ENCODE data around the gene FMN1. TPM values are rescaled to one million over a fixed set of nuclear protein-coding genes. Genes with fewer than 3 reads are reported as not detected.

Gene FMN1
- total and polyA plus RNA-seq, 2 of the 8 experiments (the other 6 are each of a cell fraction or from before 2014, with no cell fraction given) = 0.27 to 3.7 TPM

GRCh38 chr15:32721596-32721995 is 472.9 kb downstream of the FMN1 start:
- FAIRE-seq (no peak), DNase-seq (ENCODE audit: low read depth in 1 of 2, low spot score in 2 of 2) (no peak)
- no peak overlapping the region for H3K4me3 ChIP-seq (ENCODE audit: extremely low read depth in 1 of 4, insufficient read depth in 2 of 4, low read depth in 3 of 4, low read length in 4 of 4)
- ChIA-PET CTCF (ENCODE audit: partially characterized antibody) (interaction anchor here (0.8 to 2.9 kb wide), 4 partner anchors 59 to 272 kb away, joined by 3 to 12 read pairs (median 3); no protein-coding TSS in a partner anchor), POLR2A (ENCODE audit: partially characterized antibody) (no interaction called here)
- H4K5ac ChIP-seq (ENCODE audit: insufficient read length, low read depth, low read length) = no peak overlapping the region
- no peak overlapping the region for H4K91ac ChIP-seq (replicated peaks; ENCODE audit: insufficient read length, low read length)
- no peak overlapping the region for H3K4ac ChIP-seq (replicated peaks; ENCODE audit: insufficient read length, low read depth, low read length)
- peaks cover 0 to 15% (median 8%) of the 10 kb centered on the region in 4 experiments; a peak in 6 of 7 replicates for H3K4me1 ChIP-seq (replicated peaks in 1 of 4; ENCODE audit: control insufficient read depth in 3 of 4, insufficient read depth in 4 of 4, low read length in 3 of 4)
- WGBS, 2 experiments (ENCODE audit: extremely low coverage in 1 of 2, insufficient coverage in 1 of 2, insufficient read length in 1 of 2, insufficient replicate concordance in 2 of 2, low coverage in 1 of 2, low lambda C conversion rate in 2 of 2, missing lambda C conversion rate in 1 of 2) = 93% methylated on average over 6 of the region's 6 CpGs; no CpG with 5 or more reads in 1 of the 2 experiments
- H3K9me3 ChIP-seq (ENCODE audit: insufficient read depth in 2 of 2, low read depth in 1 of 2, low read length in 1 of 2) = no peaks in the 10 kb centered on the region
- H3K27me3 ChIP-seq (replicated peaks in 1 of 4; ENCODE audit: control insufficient read depth in 3 of 4, extremely low read depth in 1 of 4, insufficient read depth in 3 of 4, low read length in 3 of 4) = peaks cover 27 to 47% (median 39%) of the 10 kb centered on the region in 4 experiments
- H4K20me1 ChIP-seq (replicated peaks in 1 of 2; ENCODE audit: control insufficient read depth in 1 of 2, insufficient read depth in 2 of 2, low read length in 2 of 2) = peaks cover 0 to 2% of the 10 kb centered on the region in 2 experiments
- no peak overlapping the region for H3K9ac ChIP-seq (replicated peaks in 1 of 4; ENCODE audit: extremely low read depth in 1 of 4, low read depth in 3 of 4, low read length in 3 of 4)
- H3K23ac ChIP-seq (ENCODE audit: insufficient read length) = no peak overlapping the region
- H3K18ac ChIP-seq (ENCODE audit: extremely low read depth, low read length) = no peak overlapping the region
- no peak overlapping the region for H3K14ac ChIP-seq (ENCODE audit: insufficient read length)
- no peaks in the 10 kb centered on the region for H3K79me1 ChIP-seq (ENCODE audit: low read depth, low read length)
- H3K27ac ChIP-seq (ENCODE audit: low read depth, low read length) = no peak overlapping the region
- H3K23me2 ChIP-seq (ENCODE audit: low read depth, low read length) = peaks cover 17% of the 10 kb centered on the region; the same call in 1 of the 2 replicates
- H2AFZ ChIP-seq (ENCODE audit: low read length) = no peak overlapping the region
- no peaks in the 10 kb centered on the region; a peak in 1 of 8 replicates for H3K36me3 ChIP-seq (ENCODE audit: control insufficient read depth in 2 of 4, insufficient read depth in 4 of 4, low read length in 3 of 4)
- no peak overlapping the region for H2BK12ac ChIP-seq (ENCODE audit: low read depth, low read length)
- no peak overlapping the region for H2BK15ac ChIP-seq (ENCODE audit: low read length)
- no peak overlapping the region for H3K56ac ChIP-seq (replicated peaks; ENCODE audit: insufficient read length, low read depth, low read length)
- no peak overlapping the region for H2BK20ac ChIP-seq (ENCODE audit: low read length)
- no peak overlapping the region for H2AK5ac ChIP-seq (ENCODE audit: low read depth, low read length)
- no peaks in the 10 kb centered on the region for H3K79me2 ChIP-seq (ENCODE audit: control insufficient read depth in 1 of 2, insufficient read depth in 2 of 2, low read length in 2 of 2)
- no peak overlapping the region for H3K4me2 ChIP-seq (ENCODE audit: insufficient read depth in 1 of 2, low read depth in 2 of 2, low read length in 2 of 2)
- H4K8ac ChIP-seq (ENCODE audit: extremely low read depth, insufficient read depth, low read length) = no peak overlapping the region
- no peak overlapping the region for H2BK120ac ChIP-seq (replicated peaks; ENCODE audit: low read depth, low read length)
- no peak overlapping the region for H2BK5ac ChIP-seq (ENCODE audit: low read depth, low read length)
- TF ChIP-seq RAD21 (IDR thresholded peaks at IDR 0.05 in 1 of 2, conservative IDR thresholded peaks at IDR 0.05 in 1 of 2; ENCODE audit: low read depth in 2 of 2, low read length in 2 of 2) (no peak), KDM1A (IDR thresholded peaks at IDR 0.05; ENCODE audit: borderline replicate concordance, low read length) (no peak), GTF2F1 (IDR thresholded peaks at IDR 0.05; ENCODE audit: borderline replicate concordance, low read depth, low read length) (no peak), TBP (IDR thresholded peaks at IDR 0.05; ENCODE audit: low read depth, low read length) (no peak), SUZ12 (IDR thresholded peaks at IDR 0.05; ENCODE audit: low read length) (no peak), BACH1 (IDR thresholded peaks at IDR 0.05; ENCODE audit: low read length) (no peak)
